ENCODE data around the gene SCAMP5. TPM values are rescaled to one million over a fixed set of nuclear protein-coding genes. Genes with fewer than 3 reads are reported as not detected.
A peak's percentile ranks its signal among the peaks of the same experiment; 100 is the strongest.

SCAMP5 gene
- total RNA-seq, 6 experiments from 2014 or later, result 6.4 to 11.2 (median 6.9) TPM

DNA sequence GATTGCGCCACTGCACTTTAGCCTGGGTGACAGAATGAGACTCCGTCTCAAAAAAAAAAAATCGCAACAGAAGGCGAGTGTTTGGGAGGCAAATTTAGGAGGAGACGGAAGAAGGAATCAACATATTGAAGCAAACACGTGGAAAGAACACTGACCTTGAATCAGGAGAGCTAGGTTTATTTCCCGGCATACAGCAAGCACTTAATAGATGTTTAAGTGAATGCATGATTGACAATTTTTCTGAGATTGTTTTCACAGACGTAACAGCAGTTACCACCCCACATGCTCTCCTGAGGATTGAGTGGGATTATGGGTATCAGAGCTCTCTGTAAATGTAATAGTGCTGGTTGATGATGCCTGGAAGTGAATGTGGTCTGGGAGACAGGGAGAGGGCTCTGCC lies 33.1 kb upstream of the SCAMP5 start:
- TF ChIP-seq, protein P1, sequence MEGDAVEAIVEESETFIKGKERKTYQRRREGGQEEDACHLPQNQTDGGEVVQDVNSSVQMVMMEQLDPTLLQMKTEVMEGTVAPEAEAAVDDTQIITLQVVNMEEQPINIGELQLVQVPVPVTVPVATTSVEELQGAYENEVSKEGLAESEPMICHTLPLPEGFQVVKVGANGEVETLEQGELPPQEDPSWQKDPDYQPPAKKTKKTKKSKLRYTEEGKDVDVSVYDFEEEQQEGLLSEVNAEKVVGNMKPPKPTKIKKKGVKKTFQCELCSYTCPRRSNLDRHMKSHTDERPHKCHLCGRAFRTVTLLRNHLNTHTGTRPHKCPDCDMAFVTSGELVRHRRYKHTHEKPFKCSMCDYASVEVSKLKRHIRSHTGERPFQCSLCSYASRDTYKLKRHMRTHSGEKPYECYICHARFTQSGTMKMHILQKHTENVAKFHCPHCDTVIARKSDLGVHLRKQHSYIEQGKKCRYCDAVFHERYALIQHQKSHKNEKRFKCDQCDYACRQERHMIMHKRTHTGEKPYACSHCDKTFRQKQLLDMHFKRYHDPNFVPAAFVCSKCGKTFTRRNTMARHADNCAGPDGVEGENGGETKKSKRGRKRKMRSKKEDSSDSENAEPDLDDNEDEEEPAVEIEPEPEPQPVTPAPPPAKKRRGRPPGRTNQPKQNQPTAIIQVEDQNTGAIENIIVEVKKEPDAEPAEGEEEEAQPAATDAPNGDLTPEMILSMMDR (IDR thresholded peaks at IDR 0.05), result no peak
- no peaks in the 10 kb centered on the region for H3K9me3 Mint-ChIP-seq
- peaks cover 14% of the 10 kb centered on the region for H3K27me3 Mint-ChIP-seq (ENCODE audit: insufficient read depth)
- no peak overlapping the region for H3K4me3 Mint-ChIP-seq
- H3K4me1 Mint-ChIP-seq (ENCODE audit: low read depth), result peaks cover 58% of the 10 kb centered on the region
- no peaks in the 10 kb centered on the region for H3K36me3 Mint-ChIP-seq (ENCODE audit: low read depth)
- no peak for DNase-seq
- H3K27ac Mint-ChIP-seq, result no peak overlapping the region

DNA sequence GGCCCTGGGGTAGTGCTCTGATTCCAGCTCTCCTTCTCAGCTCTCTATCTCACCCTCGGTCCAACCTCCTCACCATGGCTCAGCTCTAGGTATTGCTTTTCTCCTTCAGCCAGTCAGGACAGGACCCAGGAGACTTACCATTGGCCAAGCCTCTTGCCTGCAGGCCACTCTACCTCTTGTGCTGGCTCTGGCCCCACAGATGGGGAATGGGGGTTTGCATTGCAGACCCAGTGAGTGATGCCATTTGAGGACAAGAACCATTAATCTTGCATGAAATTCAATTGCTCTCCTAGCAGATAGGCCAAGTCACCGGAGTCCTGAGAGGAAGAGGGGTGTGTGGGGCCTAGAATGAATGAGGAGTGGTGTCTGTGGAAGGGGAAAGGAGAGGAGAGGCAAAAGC lies 32.7 kb upstream of the SCAMP5 start:
- Mint-ChIP-seq H3K4me1 (ENCODE audit: low read depth) (peaks cover 55% of the 10 kb centered on the region), H3K36me3 (ENCODE audit: low read depth) (no peaks in the 10 kb centered on the region), H3K27me3 (ENCODE audit: insufficient read depth) (peaks cover 14% of the 10 kb centered on the region), H3K4me3 (no peak overlapping the region), H3K27ac (no peak overlapping the region), H3K9me3 (no peaks in the 10 kb centered on the region)
- TF ChIP-seq, protein P1 (IDR thresholded peaks at IDR 0.05), result no peak
- no peak for DNase-seq

DNA sequence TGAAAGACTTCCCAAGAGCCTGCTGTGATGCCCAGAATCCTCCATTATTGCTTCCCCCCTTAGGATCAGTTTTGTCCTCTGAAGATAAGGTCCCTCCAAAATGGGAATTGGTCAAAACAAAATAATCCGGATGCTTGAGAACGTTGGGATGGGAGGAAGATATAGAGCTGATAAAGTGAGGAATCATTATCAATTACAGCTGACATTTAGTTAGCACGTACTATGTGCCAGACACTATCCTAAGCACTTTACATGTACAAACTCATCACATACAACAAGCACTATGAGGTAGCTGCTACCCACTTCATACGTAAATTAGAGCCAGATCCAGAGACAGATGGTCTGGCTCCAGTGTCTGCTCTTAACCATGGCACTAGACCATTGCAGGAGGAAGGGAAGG lies 32.1 kb upstream of the SCAMP5 start:
- TF ChIP-seq, protein P1 (IDR thresholded peaks at IDR 0.05), result no peak
- H3K4me1 Mint-ChIP-seq (ENCODE audit: low read depth), result peaks cover 49% of the 10 kb centered on the region
- no peaks in the 10 kb centered on the region for H3K9me3 Mint-ChIP-seq
- H3K36me3 Mint-ChIP-seq (ENCODE audit: low read depth), result no peaks in the 10 kb centered on the region
- no peak for DNase-seq
- H3K4me3 Mint-ChIP-seq, result no peak overlapping the region
- H3K27ac Mint-ChIP-seq, result no peak overlapping the region
- peaks cover 12% of the 10 kb centered on the region for H3K27me3 Mint-ChIP-seq (ENCODE audit: insufficient read depth)

DNA sequence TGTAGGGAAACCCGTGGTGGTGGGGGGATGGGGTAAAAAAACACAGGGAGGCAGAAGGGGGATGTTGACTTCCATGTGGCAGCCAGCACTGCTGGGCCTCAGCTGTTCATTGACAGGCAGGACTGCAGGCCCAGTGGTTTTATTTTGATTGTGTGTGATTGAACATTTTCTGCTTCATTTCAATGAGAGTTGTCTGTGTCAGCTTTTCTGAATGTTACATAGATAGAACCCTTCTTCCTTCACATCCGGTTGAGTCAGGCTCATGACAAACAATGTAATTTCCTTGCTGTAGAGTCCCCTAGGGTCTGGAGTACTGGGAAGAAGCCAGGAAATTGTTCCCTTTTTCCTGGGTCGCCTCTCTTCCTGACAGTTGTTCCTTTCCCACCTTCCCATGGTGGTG lies 30.6 kb upstream of the SCAMP5 start:
- Mint-ChIP-seq H3K27me3 (ENCODE audit: insufficient read depth) (peaks cover 3% of the 10 kb centered on the region; the same call in 1 of the 2 replicates), H3K4me1 (ENCODE audit: low read depth) (peaks cover 33% of the 10 kb centered on the region), H3K9me3 (no peaks in the 10 kb centered on the region), H3K27ac (peak overlapping the region; percentile 78), H3K36me3 (ENCODE audit: low read depth) (no peaks in the 10 kb centered on the region), H3K4me3 (no peak overlapping the region)
- TF ChIP-seq, protein P1 (IDR thresholded peaks at IDR 0.05), result no peak
- DNase-seq, result peak; percentile 29

DNA sequence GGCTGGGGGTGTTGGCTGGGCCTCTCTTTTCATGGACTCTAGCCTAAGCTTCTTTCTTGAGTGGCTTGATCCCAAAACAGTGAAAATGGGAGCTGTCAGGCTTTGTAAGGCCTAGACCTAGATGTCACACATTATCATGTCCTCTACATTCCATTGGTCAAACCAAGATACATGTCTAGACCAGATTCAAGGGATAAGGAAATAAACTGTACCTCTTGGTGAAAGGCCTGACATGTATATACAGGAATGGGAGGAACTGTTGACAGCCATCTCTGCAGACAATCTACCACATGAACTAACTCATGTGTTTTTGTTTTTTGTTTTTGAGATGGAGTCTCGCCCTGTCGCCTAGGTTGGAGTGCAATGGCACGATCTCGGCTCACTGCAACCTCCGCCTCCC lies 27.7 kb upstream of the SCAMP5 start:
- Mint-ChIP-seq H3K4me1 (ENCODE audit: low read depth) (peaks cover 16% of the 10 kb centered on the region), H3K9me3 (no peaks in the 10 kb centered on the region), H3K27me3 (ENCODE audit: insufficient read depth) (peaks cover 2% of the 10 kb centered on the region), H3K27ac (no peak overlapping the region), H3K4me3 (no peak overlapping the region), H3K36me3 (ENCODE audit: low read depth) (no peaks in the 10 kb centered on the region)
- no peak for DNase-seq
- TF ChIP-seq, protein P1 (IDR thresholded peaks at IDR 0.05), result no peak

DNA sequence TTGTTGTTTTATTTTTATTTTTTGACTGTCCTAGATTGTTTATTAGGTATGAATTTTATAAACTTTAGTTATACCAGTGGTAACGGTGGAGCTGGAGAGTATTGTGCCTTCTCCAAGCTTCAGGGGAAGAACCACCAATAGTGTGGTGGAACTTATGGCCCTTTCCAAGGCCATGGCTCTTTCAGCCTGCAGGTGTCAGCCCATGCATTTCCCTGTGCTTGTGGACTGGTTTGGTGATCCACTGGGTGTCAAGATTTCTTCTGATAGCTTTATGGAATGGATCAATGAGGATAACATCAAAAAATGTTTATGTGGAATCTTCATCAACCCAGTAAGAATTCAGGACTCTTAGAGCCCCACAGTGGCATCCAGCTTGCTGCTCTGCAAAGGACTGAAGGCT lies 19.2 kb upstream of the SCAMP5 start:
- Mint-ChIP-seq H3K27me3 (ENCODE audit: insufficient read depth) (peaks cover 5% of the 10 kb centered on the region), H3K4me1 (ENCODE audit: low read depth) (peaks cover 16% of the 10 kb centered on the region), H3K4me3 (no peak overlapping the region), H3K36me3 (ENCODE audit: low read depth) (no peaks in the 10 kb centered on the region), H3K9me3 (no peaks in the 10 kb centered on the region), H3K27ac (no peak overlapping the region)
- DNase-seq, result no peak
- TF ChIP-seq, protein P1 (IDR thresholded peaks at IDR 0.05), result no peak
